HUDEP-2 (cell line): ENCODE results near the gene MCOLN1.
"Not testable (repeated sequence)": the region's sequence is repeated elsewhere in the genome, so short reads cannot be mapped to it uniquely, and the experiment has no call there.

Experiments
- DNase-seq, 76 experiments: peaks; one replicate each; lab custom pipeline; 2025; ENCODE audit not compliant: unreplicated experiment in 76 of 76; lab: John Stamatoyannopoulos, UW

MCOLN1 gene

DNA sequence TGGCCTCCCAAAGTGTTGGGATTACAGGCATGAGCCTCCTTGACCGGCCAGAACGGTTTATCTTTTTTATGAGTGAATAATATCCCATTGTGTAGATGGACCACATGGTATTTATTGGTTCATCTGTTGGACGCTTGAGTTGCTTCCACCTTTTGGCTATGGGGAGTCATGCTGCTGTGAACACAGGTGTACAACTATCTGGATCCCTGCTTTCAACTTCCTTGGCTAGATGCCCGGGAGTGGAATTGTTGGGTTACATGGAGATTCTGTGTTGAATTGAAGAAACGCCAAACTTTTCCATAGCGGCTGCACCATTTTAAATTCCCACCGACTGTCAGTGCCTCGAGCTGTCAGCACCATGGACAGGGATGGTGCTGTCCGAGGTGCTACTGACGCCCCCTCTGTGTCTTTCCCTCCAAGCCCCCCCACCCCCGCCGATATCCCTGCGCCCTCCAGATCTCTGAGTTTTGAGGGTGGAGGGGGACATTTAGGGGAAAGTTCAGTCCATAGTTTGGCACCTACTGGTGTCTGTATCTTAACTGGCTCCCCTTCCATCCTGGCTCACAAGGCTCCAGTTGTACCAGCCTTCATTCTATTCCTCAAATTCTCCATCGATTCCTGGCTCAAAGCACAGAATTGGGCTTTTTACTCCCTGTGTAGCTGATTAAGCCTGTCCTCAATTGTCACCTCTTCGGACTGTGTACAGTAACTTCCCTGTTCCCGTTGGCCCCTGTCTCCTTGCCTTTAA lies 40.4 kb downstream of the MCOLN1 start:
- peak in 3 of 76 experiments; percentile 10 to 41 (median 18) for DNase-seq

DNA sequence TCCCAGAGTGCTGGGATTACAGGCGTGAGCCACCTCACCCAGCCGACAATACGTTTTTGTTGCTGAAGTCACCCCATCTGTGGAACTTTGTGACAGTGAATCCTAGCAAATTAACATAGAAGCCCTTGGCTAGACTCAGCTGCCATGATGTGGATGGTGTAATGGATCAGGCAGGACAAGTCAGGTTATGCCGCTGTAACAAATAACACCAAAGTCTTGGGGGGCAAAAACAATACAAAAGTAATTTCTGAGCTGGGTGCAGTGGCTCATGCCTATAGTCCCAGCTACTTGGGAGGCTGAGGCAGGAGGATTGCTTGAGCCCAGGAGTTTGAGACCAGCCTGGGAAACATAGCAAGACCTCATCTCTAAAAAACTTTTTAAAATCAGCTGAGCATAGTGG lies 42.4 kb downstream of the MCOLN1 start:
- DNase-seq = no peak

DNA sequence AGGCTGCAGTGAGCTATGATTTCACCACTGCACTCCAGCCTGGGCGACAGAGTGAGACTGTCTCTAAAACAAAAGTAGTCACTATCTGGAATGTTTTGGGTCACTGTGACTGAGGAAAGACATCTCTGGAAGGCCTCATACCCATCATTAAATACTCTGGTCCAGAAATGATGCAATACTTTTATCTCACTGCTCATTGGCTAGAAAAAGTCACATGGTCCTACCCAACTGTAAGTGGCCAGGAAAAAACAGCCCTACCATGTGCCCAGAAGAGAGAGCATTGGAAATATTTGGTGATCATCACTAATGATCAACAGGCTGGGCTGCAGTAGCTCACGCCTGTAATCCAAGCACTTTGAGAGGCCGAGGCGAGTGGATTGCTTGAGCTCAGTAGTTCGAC lies 42.9 kb downstream of the MCOLN1 start:
- DNase-seq = no peak

DNA sequence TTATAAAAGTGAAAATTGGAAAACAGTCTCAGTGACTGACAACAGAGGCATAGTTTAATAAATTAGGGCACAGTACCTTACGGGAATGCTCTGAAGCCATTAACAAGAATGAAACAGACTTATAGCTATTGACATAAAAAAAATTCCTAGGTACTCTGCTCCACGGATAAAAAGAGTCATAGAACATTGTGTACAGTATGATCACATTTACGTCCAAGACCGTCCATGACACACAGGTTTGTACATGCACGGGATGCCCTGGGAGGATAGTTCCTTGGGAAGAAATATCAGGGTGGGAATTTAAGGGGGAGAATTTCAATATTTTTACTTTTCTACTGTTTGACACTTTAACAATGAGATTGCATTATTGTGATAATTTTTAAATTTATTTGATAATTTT lies 48.3 kb downstream of the MCOLN1 start:
- no peak for DNase-seq

DNA sequence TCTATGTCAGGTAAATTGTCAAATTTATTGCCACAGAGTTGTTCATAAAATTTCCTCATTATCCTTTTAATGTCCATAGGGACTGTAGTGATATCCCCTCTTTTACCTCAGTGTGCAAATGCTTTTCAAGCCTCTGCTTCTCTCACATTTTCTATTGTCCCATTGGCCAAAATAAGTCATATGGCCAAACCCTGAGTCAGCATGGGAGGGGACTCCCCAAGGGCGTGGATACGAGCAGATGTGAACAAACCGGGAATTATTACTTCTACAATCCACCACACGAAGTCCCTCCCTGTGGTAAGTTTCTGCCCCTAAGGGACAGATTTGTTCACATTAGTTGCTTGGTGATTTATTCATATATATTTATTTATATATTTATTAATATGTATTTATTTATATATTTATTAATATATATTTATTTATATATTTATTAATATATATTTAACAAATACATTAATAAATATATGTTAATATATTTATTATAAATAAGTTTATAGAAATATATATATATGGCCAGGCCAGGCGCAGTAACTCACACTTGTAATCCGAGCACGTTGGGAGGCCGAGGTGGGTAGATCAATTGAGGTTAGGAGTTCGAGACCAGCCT lies 53.1 kb downstream of the MCOLN1 start:
- peak in 32 of 76 experiments; percentile 6 to 59 (median 22) for DNase-seq

DNA sequence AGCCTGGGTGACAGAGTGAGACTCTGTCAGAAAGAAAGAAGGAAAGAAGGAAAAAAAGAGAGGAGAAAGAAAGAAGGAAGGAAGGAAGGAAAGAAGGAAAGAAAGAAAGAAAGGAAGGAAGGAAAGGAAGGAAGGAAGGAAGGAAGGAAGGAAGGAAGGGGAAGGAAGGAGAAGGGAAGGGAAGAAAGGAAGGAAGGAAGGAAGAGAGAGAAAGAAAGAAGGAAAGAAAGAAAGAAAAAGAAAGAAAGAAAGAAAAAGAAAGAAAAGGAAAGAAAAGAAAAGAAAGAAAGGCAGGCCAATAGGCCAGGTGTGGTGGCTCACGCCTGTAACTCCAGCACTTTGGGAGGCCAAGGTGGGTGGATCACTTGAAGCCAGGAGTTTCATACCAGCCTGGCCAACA lies 55.0 kb downstream of the MCOLN1 start:
- not testable (repeated sequence) for DNase-seq

DNA sequence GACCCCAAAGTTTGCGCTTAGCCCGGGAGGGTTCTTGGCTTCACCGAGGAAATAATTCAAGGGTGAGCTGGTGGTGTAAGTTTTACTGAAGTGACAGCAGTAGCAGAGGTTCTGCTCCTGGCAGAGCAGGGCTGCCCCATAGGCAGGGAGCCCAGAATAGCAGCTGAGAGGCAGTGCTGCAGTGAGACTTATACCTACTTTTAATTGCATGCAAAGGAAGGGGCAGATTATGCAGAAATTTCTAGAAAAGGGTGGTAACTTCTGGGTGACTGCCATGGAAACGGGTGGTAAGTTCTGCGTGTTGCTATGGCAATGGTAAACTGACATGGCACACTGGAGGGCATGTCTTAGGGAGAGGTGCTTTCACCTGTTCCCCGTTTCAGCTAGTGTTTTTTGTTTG lies 55.7 kb downstream of the MCOLN1 start:
- no peak for DNase-seq

DNA sequence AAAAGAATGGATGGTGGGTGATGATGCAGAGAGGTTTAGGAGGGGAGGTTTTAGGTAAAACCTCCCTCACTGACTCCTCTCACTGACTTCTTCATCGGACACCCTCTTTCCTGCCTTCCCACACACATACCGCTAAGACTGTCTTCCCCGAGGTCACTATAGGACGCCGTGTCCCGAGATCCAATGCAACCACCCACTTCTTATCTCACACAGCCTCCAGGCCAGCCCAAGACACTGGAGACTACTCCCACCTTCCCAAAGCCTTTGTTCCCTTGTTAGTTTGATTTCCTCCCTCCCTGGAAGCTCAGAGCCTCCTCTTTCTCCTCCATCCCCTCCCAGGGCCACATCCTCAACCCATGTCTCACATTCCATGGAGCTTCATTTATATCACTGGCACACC lies 56.8 kb downstream of the MCOLN1 start:
- DNase-seq = no peak

DNA sequence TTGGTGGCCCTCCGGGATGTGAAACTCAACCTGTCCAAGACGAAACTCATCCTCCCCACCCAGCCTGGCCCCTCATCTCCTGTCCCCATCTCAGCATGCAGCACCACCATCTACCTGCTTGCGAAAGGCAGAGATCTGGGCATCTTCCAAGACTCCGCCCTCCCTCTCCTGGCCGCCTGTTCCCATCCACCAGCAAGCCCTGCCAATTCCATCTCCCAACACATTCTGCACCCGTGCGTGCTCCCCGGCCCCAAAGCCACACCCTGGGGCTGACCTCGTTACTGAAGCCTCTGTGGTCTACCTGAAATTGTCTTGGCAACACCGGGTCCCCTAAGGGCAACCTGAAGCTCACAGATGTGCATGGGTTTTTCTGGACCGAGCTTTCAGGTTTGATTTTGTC lies 60.0 kb downstream of the MCOLN1 start:
- no peak for DNase-seq
